AG20443 (cell line): ENCODE measurements around the gene OBP2B.
"Not testable (repeated sequence)": the region's sequence is repeated elsewhere in the genome, so short reads cannot be mapped to it uniquely, and the experiment has no call there.

Source experiments
- DNase-seq: peaks from one replicate; pipeline ENCODE4 v3.0.0; 2012; ENCODE audit warnings: low spot score, mixed read lengths

OBP2B gene

GRCh38 chr9:133201424-133202144, 7.5 kb downstream of the OBP2B start:
- no peak for DNase-seq

- no peak for DNase-seq
These were observed 8.4 kb downstream of the OBP2B start for GRCh38 chr9:133200631-133201030.

- peak; percentile 72 for DNase-seq
These were observed 9.3 kb downstream of the OBP2B start for GRCh38 chr9:133199648-133200321.

GRCh38 chr9:133195029-133195428, 14.0 kb downstream of the OBP2B start:
- DNase-seq: no peak

- DNase-seq: no peak
These were observed 14.5 kb downstream of the OBP2B start for GRCh38 chr9:133194597-133194996.

- no peak for DNase-seq
These were observed 17.1 kb downstream of the OBP2B start for GRCh38 chr9:133191989-133192388.

- no peak for DNase-seq
These were observed 19.2 kb downstream of the OBP2B start for GRCh38 chr9:133189826-133190225.

- DNase-seq: no peak
These were observed 20.2 kb downstream of the OBP2B start for GRCh38 chr9:133188843-133189180.

GRCh38 chr9:133188006-133188842, 20.8 kb downstream of the OBP2B start:
- no peak for DNase-seq

GRCh38 chr9:133187561-133188005, 21.5 kb downstream of the OBP2B start:
- no peak for DNase-seq

GRCh38 chr9:133186736-133187135, 22.3 kb downstream of the OBP2B start:
- no peak for DNase-seq

- DNase-seq: peak; percentile 81
These were observed 24.1 kb downstream of the OBP2B start for GRCh38 chr9:133184971-133185370.

GRCh38 chr9:133182151-133182550, 26.9 kb downstream of the OBP2B start:
- DNase-seq: no peak

- DNase-seq: no peak
These were observed 27.5 kb downstream of the OBP2B start for GRCh38 chr9:133181561-133181960.

GRCh38 chr9:133180953-133181352, 28.1 kb downstream of the OBP2B start:
- DNase-seq: no peak

- DNase-seq: no peak
These were observed 36.0 kb downstream of the OBP2B start for GRCh38 chr9:133173056-133173455.

GRCh38 chr9:133171161-133171961, 37.7 kb downstream of the OBP2B start:
- DNase-seq: no peak

- no peak for DNase-seq
These were observed 38.3 kb downstream of the OBP2B start for GRCh38 chr9:133170716-133171115.

- DNase-seq: not testable (repeated sequence)
These were observed 39.4 kb downstream of the OBP2B start for GRCh38 chr9:133169687-133170086.

GRCh38 chr9:133169102-133169501, 39.9 kb downstream of the OBP2B start:
- DNase-seq: no peak

GRCh38 chr9:133168432-133168831, 40.6 kb downstream of the OBP2B start:
- no peak for DNase-seq

GRCh38 chr9:133167769-133168168, 41.3 kb downstream of the OBP2B start:
- no peak for DNase-seq
